Activated CD4-positive, alpha-beta memory T cell treated with anti-CD3 and anti-CD28 coated beads for 36 hours (primary cell): ENCODE measurements around the gene AK8. TPM values are rescaled to one million over a fixed set of nuclear protein-coding genes. Genes with fewer than 3 reads are reported as not detected.

Experiments used
- CTCF ChIA-PET: fragments of 350-600 bp; sonication (Branson Sonifier 250); formaldehyde crosslinking; loops from one replicate; lab custom pipeline; 2021; ENCODE audit warnings: antibody characterized with exemption, inconsistent platforms; lab: Charles Lee
- POLR2A ChIA-PET: fragments of 350-600 bp; sonication (Branson Sonifier 250); formaldehyde crosslinking; loops from one replicate; lab custom pipeline; 2021; ENCODE audit warnings: antibody characterized with exemption; lab: Charles Lee
- DNase-seq: peaks from one replicate; pipeline ENCODE4 v3.0.0-alpha.2; 2020
- H3K27ac Mint-ChIP-seq: one replicate; pipeline ENCODE4 v1.8.0; 2021; ENCODE audit warnings: mixed read lengths
- H3K27me3 Mint-ChIP-seq: one replicate; pipeline ENCODE4 v1.8.0; 2021; ENCODE audit warnings: mixed read lengths
- H3K36me3 Mint-ChIP-seq: one replicate; pipeline ENCODE4 v1.8.0; 2021; ENCODE audit warnings: mixed read lengths
- H3K4me1 Mint-ChIP-seq: one replicate; pipeline ENCODE4 v1.8.0; 2021; ENCODE audit warnings: low read depth, mixed read lengths
- H3K4me3 Mint-ChIP-seq: one replicate; pipeline ENCODE4 v1.8.0; 2021; ENCODE audit warnings: mild to moderate bottlenecking, mixed read lengths
- H3K9me3 Mint-ChIP-seq: one replicate; pipeline ENCODE4 v1.8.0; 2021; ENCODE audit warnings: mixed read lengths
- intact Hi-C: fragments of 100-400 bp; cut with micrococcal nuclease; formaldehyde crosslinking; loops from one replicate; pipeline ENCODE4 v1.15.1; 2023
- total RNA-seq, 2 experiments: library from RNA; stranded (reverse); gene quantifications; one replicate each; pipeline ENCODE4 v1.2.3, GENCODE V29; 2021

AK8 gene
- total RNA-seq, 2 experiments from 2014 or later = 0.10 to 0.39 TPM

DNA sequence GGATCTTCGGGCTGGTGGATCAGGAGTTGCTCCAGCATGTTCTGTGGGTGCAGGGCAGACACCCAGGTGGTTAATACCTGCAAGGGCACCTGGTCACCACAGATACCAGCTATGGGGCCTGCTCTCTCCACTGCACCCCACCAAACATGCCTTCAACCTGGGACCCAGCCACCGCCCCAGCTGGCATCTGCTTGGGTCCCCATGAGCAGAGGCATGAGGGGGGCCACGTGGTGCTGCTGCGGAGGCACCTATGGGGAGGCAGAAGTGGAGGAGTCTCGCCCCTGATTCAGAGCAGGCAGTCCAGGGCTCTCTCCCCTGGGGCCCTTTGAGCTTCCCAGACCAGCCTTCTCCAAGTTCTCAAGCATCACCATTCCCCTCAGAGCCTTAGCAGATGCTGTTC, 2.9 kb downstream of the AK8 start:
- Mint-ChIP-seq H3K36me3 (no peaks in the 10 kb centered on the region), H3K27ac (no peak overlapping the region), H3K27me3 (no peaks in the 10 kb centered on the region), H3K9me3 (no peaks in the 10 kb centered on the region), H3K4me1 (peaks cover 26% of the 10 kb centered on the region), H3K4me3 (no peak overlapping the region)
- ChIA-PET CTCF (interaction anchor here (1.2 to 3.6 kb wide), 2 partner anchors 27 to 106 kb away, joined by 3 to 14 read pairs; no protein-coding TSS in a partner anchor), POLR2A (no interaction called here)
- intact Hi-C loops = no loop called here
- no peak for DNase-seq

DNA sequence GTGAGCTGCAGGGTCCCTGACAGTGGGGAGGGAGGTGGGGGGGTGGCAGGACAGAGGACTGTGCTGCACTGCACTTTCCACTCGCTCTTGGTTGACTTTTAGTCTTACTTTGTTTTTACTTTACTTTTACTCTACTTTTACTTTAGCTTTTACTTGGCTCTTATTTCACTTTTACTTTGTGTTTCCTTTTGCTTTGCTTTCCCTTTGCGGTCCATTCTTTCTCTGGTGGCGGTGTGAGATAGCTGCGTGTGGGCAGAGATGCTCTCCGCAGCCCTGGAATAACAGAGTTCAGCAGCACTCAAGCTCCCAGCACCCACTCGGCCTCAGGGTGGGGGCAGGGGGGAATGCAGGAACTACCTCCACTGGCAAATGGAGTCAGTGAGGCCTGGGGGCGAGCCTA, 4.7 kb downstream of the AK8 start:
- POLR2A ChIA-PET = interaction anchor here (0.6 kb wide), 1 partner anchor 27 kb away, joined by 4 read pairs; no protein-coding TSS in a partner anchor
- intact Hi-C loops = no loop called here
- peak overlapping the region; percentile 85 for H3K27ac Mint-ChIP-seq

DNA sequence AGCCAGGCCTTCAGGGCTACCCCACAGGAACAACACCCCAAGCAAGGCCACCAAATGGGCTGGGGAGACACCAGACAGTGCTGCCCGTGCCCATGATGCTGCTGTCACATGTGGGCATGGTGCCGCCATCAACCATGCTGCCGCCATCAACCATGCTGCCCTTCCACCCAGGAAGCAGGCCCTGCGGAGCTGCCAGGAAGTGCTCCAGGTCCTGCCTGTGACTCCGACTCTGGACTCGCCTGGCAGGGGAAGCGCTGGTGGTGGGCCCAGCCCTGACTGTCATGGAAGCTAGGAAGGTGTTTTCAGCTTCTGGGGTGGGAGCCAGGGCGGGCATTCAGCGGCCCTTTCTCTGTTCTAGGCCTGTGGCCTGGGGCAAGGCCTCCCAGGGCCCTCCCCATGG, 8.8 kb downstream of the AK8 start:
- no peak overlapping the region for H3K27ac Mint-ChIP-seq
- intact Hi-C loops = no loop called here

More for the DNA sequence above, 4.7 kb downstream of the AK8 start:
- CTCF ChIA-PET = interaction anchor here (0.9 to 3.6 kb wide), 2 partner anchors 24 to 29 kb away, joined by 3 to 14 read pairs; no protein-coding TSS in a partner anchor
- peak overlapping the region; percentile 57 for H3K4me3 Mint-ChIP-seq
- no peaks in the 10 kb centered on the region for H3K9me3 Mint-ChIP-seq
- peak; percentile 60 for DNase-seq
- H3K4me1 Mint-ChIP-seq = peaks cover 19% of the 10 kb centered on the region
- no peaks in the 10 kb centered on the region for H3K36me3 Mint-ChIP-seq
- H3K27me3 Mint-ChIP-seq = no peaks in the 10 kb centered on the region

DNA sequence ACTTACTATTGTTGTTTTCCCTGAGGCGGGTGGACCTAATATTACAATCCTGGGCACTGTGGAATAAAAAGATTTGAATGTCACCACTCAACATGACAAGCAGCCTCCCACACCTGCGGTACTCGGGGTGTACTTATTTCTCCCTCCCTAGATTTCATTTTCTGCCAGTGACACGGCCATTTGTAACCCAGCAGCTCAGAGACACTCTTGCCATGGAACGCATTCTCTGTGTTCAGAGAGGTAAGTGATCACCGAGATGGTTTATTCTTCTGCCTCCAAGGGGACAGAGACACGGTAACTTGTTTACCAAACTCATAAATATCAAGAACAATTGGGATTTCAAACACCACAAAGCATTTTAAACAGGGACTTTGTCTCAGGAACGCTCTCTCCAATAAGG, 11.2 kb downstream of the AK8 start:
- Mint-ChIP-seq H3K36me3 (no peaks in the 10 kb centered on the region), H3K27ac (no peak overlapping the region), H3K4me3 (no peak overlapping the region), H3K27me3 (peaks cover 3% of the 10 kb centered on the region), H3K4me1 (peaks cover 7% of the 10 kb centered on the region), H3K9me3 (no peaks in the 10 kb centered on the region)
- no peak for DNase-seq
- ChIA-PET POLR2A (no interaction called here), CTCF (interaction anchor here (1.4 kb wide), 1 partner anchor 18 kb away, joined by 3 read pairs; no protein-coding TSS in a partner anchor)
- intact Hi-C loops = no loop called here

More for the DNA sequence above, 8.8 kb downstream of the AK8 start:
- ChIA-PET CTCF (no interaction called here), POLR2A (interaction anchor here (0.5 kb wide), 1 partner anchor 121 kb away, joined by 3 read pairs; no protein-coding TSS in a partner anchor)
- H3K9me3 Mint-ChIP-seq = no peaks in the 10 kb centered on the region
- no peaks in the 10 kb centered on the region for H3K36me3 Mint-ChIP-seq
- H3K27me3 Mint-ChIP-seq = no peaks in the 10 kb centered on the region
- no peak overlapping the region for H3K4me3 Mint-ChIP-seq
- no peak for DNase-seq
- peaks cover 16% of the 10 kb centered on the region for H3K4me1 Mint-ChIP-seq

DNA sequence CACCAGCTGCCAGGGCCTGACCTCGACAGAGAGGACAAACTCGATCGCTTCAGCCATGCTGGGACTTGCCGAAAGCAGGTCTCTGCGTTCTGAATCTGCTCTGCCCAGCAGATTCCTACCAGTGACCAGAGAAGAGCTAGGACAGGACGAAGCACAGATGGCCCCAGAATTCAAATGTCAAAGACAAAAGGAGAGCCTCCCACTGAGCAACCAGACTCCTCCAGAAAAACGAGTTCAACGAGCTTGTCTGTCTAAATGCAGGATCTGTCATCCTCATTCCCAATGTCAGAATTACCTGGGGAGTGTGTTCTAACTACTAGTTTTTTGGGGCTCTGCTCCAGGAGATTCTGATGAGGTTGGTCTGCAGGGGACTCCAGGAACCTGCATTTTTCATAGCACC, 13.4 kb downstream of the AK8 start:
- intact Hi-C loops = no loop called here
- Mint-ChIP-seq H3K36me3 (no peaks in the 10 kb centered on the region), H3K4me1 (no peaks in the 10 kb centered on the region), H3K27ac (no peak overlapping the region), H3K9me3 (no peaks in the 10 kb centered on the region), H3K27me3 (peaks cover 7% of the 10 kb centered on the region), H3K4me3 (no peak overlapping the region)
- no peak for DNase-seq
- CTCF ChIA-PET = interaction anchor here (0.7 kb wide), 1 partner anchor 37 kb away, joined by 3 read pairs; no protein-coding TSS in a partner anchor
- POLR2A ChIA-PET = no interaction called here

DNA sequence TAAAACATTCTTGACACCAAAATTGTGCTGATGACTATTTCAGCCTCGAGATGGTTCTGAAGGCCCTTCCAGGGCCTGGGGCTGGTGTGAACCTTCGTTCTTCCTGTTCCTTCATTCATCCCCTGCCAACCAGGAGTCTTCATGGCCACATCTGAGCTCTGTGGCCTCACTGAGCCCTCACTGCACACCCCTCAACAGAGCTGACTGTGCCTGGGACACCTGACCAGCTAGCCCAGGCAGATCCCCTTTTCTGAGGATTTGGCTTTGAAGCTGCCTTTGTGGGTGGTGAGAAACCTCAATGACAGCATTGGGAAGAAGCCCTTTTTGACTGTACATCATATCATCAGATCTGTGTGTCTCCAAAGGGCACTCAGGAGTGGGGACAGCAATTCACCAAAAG, 13.8 kb downstream of the AK8 start:
- Mint-ChIP-seq H3K36me3 (no peaks in the 10 kb centered on the region), H3K27ac (no peak overlapping the region), H3K4me1 (no peaks in the 10 kb centered on the region), H3K27me3 (peaks cover 9% of the 10 kb centered on the region), H3K4me3 (no peak overlapping the region), H3K9me3 (no peaks in the 10 kb centered on the region)
- DNase-seq = no peak
- ChIA-PET POLR2A (no interaction called here), CTCF (interaction anchor here (0.7 kb wide), 1 partner anchor 38 kb away, joined by 3 read pairs; no protein-coding TSS in a partner anchor)
- intact Hi-C loops = no loop called here

DNA sequence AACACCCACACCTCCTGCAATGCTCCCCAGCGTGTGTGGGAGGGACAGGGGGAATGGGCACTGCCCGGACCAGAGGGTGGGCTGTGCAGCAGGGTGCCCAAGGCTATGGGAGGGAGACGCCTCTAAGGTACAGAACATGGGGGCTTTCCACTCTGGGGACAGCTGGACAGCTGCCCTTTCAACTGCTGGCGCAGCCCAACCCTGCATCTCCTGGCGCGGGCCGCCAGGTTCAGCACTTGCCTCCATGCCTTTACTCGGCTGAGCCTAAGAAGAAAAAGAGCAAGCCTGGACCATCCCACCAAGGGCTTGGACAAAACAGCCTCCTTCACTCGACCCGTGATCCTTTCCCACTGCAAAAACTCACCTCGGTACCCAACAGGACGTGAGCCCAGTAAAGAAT, 15.0 kb downstream of the AK8 start:
- no peaks in the 10 kb centered on the region for H3K4me1 Mint-ChIP-seq
- POLR2A ChIA-PET = no interaction called here
- H3K9me3 Mint-ChIP-seq = no peaks in the 10 kb centered on the region
- intact Hi-C loops = no loop called here
- H3K4me3 Mint-ChIP-seq = no peak overlapping the region
- no peak for DNase-seq
- H3K27ac Mint-ChIP-seq = no peak overlapping the region
- CTCF ChIA-PET = no interaction called here
- H3K27me3 Mint-ChIP-seq = peaks cover 18% of the 10 kb centered on the region
- H3K36me3 Mint-ChIP-seq = no peaks in the 10 kb centered on the region

DNA sequence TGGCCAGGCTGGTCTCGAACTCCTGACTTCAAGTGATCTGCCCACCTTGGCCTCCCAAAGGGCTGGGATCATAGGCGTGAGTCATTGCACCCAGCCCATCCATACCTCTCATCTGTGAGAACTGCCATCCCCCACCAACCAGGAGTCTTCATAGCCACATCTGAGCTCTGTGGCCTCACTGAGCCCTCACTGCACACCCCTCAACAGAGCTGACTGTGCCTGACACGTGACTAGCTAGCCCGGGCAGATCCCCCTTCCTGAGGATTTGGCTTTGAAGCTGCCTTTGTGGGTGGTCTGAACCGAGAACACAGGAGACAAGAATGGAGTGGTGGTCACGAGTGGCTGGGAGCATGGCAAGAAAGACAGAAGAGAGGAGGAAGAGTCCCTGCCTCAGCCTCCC, 15.6 kb downstream of the AK8 start:
- no peak overlapping the region for H3K27ac Mint-ChIP-seq
- no peaks in the 10 kb centered on the region for H3K4me1 Mint-ChIP-seq
- CTCF ChIA-PET = no interaction called here
- no peaks in the 10 kb centered on the region for H3K36me3 Mint-ChIP-seq
- H3K9me3 Mint-ChIP-seq = no peaks in the 10 kb centered on the region
- no peak for DNase-seq
- intact Hi-C loops = no loop called here
- POLR2A ChIA-PET = no interaction called here
- peaks cover 18% of the 10 kb centered on the region for H3K27me3 Mint-ChIP-seq
- no peak overlapping the region for H3K4me3 Mint-ChIP-seq

DNA sequence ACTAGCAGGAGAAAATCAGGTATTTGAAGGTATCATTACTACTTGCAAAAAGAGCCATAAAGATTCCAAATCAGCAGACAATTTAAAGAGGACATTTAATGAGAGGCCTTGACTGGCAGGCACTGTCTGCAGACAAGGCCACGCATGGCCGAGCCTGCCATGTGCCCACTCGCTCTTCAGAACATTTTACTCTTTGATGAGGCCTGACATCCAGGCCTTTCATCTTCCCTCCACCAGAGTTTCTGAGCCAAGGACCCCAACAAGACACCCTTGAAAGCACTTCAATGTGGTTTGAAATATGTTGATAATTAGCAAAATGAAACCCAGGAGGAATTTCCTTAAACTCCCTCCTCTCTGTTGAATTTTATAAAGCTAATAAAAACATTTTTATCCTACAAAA, 16.4 kb downstream of the AK8 start:
- ChIA-PET CTCF (no interaction called here), POLR2A (no interaction called here)
- Mint-ChIP-seq H3K4me1 (no peaks in the 10 kb centered on the region), H3K36me3 (no peaks in the 10 kb centered on the region), H3K4me3 (no peak overlapping the region), H3K27ac (no peak overlapping the region), H3K27me3 (peaks cover 18% of the 10 kb centered on the region), H3K9me3 (no peaks in the 10 kb centered on the region)
- no peak for DNase-seq
- intact Hi-C loops = no loop called here

DNA sequence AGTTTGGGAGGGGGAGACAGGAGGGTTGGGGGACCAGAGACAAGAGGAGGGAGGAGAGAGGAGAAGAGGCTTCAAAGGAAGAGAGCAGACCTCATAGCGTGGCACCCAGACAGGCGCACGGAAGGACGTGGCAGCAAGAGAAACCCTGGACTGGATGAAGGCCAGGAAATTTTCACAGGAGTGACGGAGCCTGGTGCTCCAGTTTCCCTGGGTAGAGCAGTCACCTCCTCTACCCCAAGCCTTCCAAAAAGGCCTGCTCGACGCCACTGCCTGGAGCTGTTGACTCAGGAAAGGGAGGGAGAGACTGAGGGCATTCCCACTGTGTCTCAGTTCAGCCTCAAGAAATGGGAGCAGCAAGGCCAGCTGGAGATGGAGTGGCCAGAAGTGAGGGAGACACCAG, 19.3 kb downstream of the AK8 start:
- ChIA-PET POLR2A (no interaction called here), CTCF (interaction anchor here (1.5 kb wide), 1 partner anchor 10 kb away, joined by 4 read pairs; no protein-coding TSS in a partner anchor)
- no peaks in the 10 kb centered on the region for H3K36me3 Mint-ChIP-seq
- peaks cover 21% of the 10 kb centered on the region for H3K27me3 Mint-ChIP-seq
- no peak overlapping the region for H3K4me3 Mint-ChIP-seq
- H3K9me3 Mint-ChIP-seq = no peaks in the 10 kb centered on the region
- no peaks in the 10 kb centered on the region for H3K4me1 Mint-ChIP-seq
- intact Hi-C loops = no loop called here
- H3K27ac Mint-ChIP-seq = no peak overlapping the region
- DNase-seq = no peak

DNA sequence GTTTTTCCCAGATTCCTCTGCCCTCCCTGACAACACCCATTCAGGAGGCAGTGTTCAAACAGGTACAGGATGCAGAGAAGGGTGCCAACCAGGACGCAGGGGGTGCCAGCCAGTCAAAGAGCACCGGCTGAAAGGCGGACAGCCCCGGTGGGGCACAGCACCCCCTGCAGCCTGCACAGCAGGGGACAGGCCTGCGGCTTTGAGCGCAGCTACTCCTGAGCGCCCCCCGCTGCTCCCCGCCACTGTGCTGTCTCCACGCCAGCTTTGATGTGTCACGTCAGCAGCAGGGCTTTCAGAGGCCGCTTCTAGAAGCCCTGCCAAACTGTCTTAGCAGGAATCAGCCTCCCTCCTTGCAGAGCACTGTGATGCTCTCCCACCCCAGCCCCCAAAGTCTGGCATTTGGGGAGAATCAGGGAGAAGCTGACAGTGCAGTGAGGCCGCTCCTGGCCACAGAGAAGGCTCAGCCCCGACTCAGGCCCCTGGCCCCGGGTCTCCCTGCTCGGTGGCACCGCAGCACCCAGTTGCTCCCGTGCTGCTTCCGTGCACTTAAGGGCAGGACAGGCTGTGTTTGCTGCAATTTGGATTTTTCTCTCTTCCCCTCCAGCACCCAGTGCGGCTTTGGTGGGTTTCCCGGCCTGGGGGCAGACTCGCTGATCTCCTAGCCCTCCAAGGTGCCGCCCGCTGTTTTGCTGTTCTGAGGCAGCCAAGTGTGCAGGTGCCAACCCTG, 20.3 kb downstream of the AK8 start:
- H3K27me3 Mint-ChIP-seq = peaks cover 21% of the 10 kb centered on the region
- CTCF ChIA-PET = interaction anchor here (1.5 kb wide), 1 partner anchor 9 kb away, joined by 4 read pairs; no protein-coding TSS in a partner anchor
- no peaks in the 10 kb centered on the region for H3K36me3 Mint-ChIP-seq
- intact Hi-C loops = no loop called here
- POLR2A ChIA-PET = no interaction called here
- DNase-seq = no peak
- no peaks in the 10 kb centered on the region for H3K4me1 Mint-ChIP-seq
- H3K9me3 Mint-ChIP-seq = no peaks in the 10 kb centered on the region
- H3K27ac Mint-ChIP-seq = no peak overlapping the region
- H3K4me3 Mint-ChIP-seq = no peak overlapping the region

DNA sequence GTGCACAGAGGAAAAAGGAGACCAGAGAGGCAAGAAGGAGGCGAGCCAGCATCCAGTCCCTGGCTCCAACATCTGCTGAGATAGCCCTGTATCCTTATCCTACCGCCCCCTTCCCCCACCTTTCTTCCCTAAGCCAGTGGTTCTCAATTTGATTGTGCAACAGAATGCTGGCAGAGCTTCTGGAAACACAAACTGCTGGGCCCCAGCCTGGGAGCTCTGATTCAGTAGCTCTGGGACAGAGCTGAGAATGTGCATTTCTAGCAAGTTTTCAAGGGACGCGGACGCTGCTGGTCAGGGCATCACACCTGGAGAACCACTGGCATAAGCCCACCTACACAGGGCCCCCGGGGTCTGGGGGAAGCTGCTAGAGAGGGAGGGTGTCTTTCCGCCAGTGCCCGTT, 21.1 kb downstream of the AK8 start:
- Mint-ChIP-seq H3K36me3 (no peaks in the 10 kb centered on the region), H3K9me3 (no peaks in the 10 kb centered on the region), H3K4me3 (no peak overlapping the region), H3K4me1 (no peaks in the 10 kb centered on the region), H3K27ac (no peak overlapping the region), H3K27me3 (peaks cover 17% of the 10 kb centered on the region)
- ChIA-PET CTCF (no interaction called here), POLR2A (no interaction called here)
- no peak for DNase-seq
- intact Hi-C loops = no loop called here

DNA sequence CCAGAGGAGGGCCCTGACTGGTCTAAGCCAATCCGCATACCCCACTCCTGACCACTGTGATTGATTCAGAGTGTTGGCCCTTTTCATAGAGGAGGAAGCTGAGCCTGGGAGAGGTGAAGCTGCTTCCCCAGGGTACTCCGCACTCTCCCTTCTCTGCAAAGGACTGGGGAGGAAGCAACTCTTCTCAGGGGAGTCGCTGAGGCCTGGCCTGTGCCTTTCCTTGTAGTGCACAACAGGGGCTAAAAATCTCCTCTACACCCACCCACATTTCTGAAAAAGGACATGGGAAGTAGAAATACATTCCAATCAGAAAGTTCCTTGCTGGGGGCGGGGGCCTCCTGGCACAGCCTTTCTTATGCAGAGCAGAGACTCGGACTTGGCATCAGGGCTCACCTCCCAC, 22.2 kb downstream of the AK8 start:
- Mint-ChIP-seq H3K9me3 (no peaks in the 10 kb centered on the region), H3K27me3 (peaks cover 13% of the 10 kb centered on the region), H3K4me3 (no peak overlapping the region), H3K27ac (no peak overlapping the region), H3K36me3 (no peaks in the 10 kb centered on the region), H3K4me1 (no peaks in the 10 kb centered on the region)
- intact Hi-C loops = no loop called here
- DNase-seq = no peak
- POLR2A ChIA-PET = no interaction called here
- CTCF ChIA-PET = no interaction called here
